Keratinocyte (primary cell): ENCODE results near the gene ARL15. TPM values are rescaled to one million over a fixed set of nuclear protein-coding genes. Genes with fewer than 3 reads are reported as not detected.

Experiments used
- DNase-seq: peaks from one replicate; pipeline ENCODE4 v3.0.0-alpha.2; 2011; ENCODE audit warnings: low read depth, missing footprints, low spot score
- FAIRE-seq: peaks from 2 replicates; lab custom pipeline; 2011; peaks lifted over from hg19 to GRCh38; lab: Jason Lieb, UNC
- H2AFZ ChIP-seq: 2 replicates; pipeline ENCODE4 v1.6.0; 2012; ENCODE audit warnings: low read length, control low read depth, inconsistent platforms; ENCODE audit not compliant: control insufficient read depth
- H3K27ac ChIP-seq: 2 replicates; pipeline ENCODE4 v1.5.1; 2011; ENCODE audit warnings: low read length; ENCODE audit not compliant: control insufficient read depth, insufficient read depth
- H3K27me3 ChIP-seq: 3 replicates; pipeline ENCODE4 v1.6.0; 2011; ENCODE audit warnings: low read length; ENCODE audit not compliant: control insufficient read depth, insufficient read depth; ENCODE audit errors: extremely low read depth
- H3K36me3 ChIP-seq, 2 experiments: 2 replicates in 1 of 2; 3 replicates in 1 of 2; pipeline ENCODE4 v1.5.1; 2011; ENCODE audit warnings: low read length in 2 of 2, mild to moderate bottlenecking in 1 of 2; ENCODE audit not compliant: control insufficient read depth in 2 of 2, insufficient read depth in 2 of 2; ENCODE audit errors: extremely low read depth in 1 of 2
- H3K4me1 ChIP-seq: 3 replicates; pipeline ENCODE4 v1.5.1; 2011; ENCODE audit warnings: low read length; ENCODE audit not compliant: control insufficient read depth, insufficient read depth; ENCODE audit errors: extremely low read depth
- H3K4me2 ChIP-seq: 3 replicates; pipeline ENCODE4 v1.6.0; 2011; ENCODE audit warnings: low read depth, low read length; ENCODE audit not compliant: control insufficient read depth, insufficient read depth; ENCODE audit errors: extremely low read depth
- H3K4me3 ChIP-seq, 3 experiments: fragments of 200-600 bp in 1 of 3; sonication (generic) in 1 of 3; 2 replicates in 2 of 3; 3 replicates in 1 of 3; pipeline ENCODE4 v1.5.1; 2011 to 2016; ENCODE audit warnings: low read length in 3 of 3, mild to moderate bottlenecking in 3 of 3, control low read depth in 2 of 3, inconsistent platforms in 1 of 3, low read depth in 1 of 3, mixed read lengths in 1 of 3, mixed run types in 1 of 3, moderate library complexity in 1 of 3; ENCODE audit not compliant: control insufficient read depth in 2 of 3, insufficient read depth in 2 of 3; ENCODE audit errors: extremely low read depth in 1 of 3
- H3K79me2 ChIP-seq: 2 replicates; pipeline ENCODE4 v1.6.0; 2012; ENCODE audit warnings: low read length; ENCODE audit not compliant: control insufficient read depth, insufficient read depth
- H3K9ac ChIP-seq: 3 replicates; pipeline ENCODE4 v1.6.0; 2011; ENCODE audit warnings: low read length; ENCODE audit not compliant: control insufficient read depth, insufficient read depth; ENCODE audit errors: extremely low read depth
- H3K9me1 ChIP-seq: 3 replicates; pipeline ENCODE4 v1.6.0; 2011; ENCODE audit warnings: low read length; ENCODE audit not compliant: control insufficient read depth, insufficient read depth; ENCODE audit errors: extremely low read depth
- H3K9me3 ChIP-seq: 2 replicates; pipeline ENCODE4 v1.5.1; 2012; ENCODE audit warnings: low read depth, low read length; ENCODE audit not compliant: control insufficient read depth
- H4K20me1 ChIP-seq: 3 replicates; pipeline ENCODE4 v1.6.0; 2011; ENCODE audit warnings: low read length; ENCODE audit not compliant: control insufficient read depth, insufficient read depth; ENCODE audit errors: extremely low read depth
- CTCF ChIP-seq, 3 experiments: IDR thresholded peaks in 1 of 3; conservative IDR thresholded peaks in 1 of 3; optimal IDR thresholded peaks in 1 of 3; 2 replicates in 2 of 3; 3 replicates in 1 of 3; pipeline versions ENCODE3 to v1.5.1; 2011; ENCODE audit warnings: low read length in 3 of 3, mild to moderate bottlenecking in 3 of 3, moderate library complexity in 2 of 3, control low read depth in 1 of 3, inconsistent platforms in 1 of 3; ENCODE audit not compliant: insufficient read depth in 2 of 3; ENCODE audit errors: extremely low read depth in 1 of 3
- EZH2 ChIP-seq: IDR thresholded peaks from one replicate; pipeline ENCODE4 v1.6.1; 2012; ENCODE audit warnings: inconsistent platforms, mild to moderate bottlenecking, low read length, moderate library complexity
- dilution Hi-C: fragments of 300-500 bp; cut with MboI; formaldehyde crosslinking; loops from one replicate; pipeline ENCODE4 v1.7.0; 2020; ENCODE audit warnings: low sequenced_read_pairs; ENCODE audit not compliant: extremely low pct_ligation_motif_present
- polyA plus RNA-seq, 5 experiments: library from polyadenylated mRNA; depleted of rRNA in 3 of 5; stranded (reverse) in 3 of 5; stranded (forward) in 1 of 5; unstranded in 1 of 5; fragments of >200 nt; gene quantifications; 1 replicate in 1 of 5; 2 replicates in 3 of 5; 3 replicates in 1 of 5; pipeline versions ENCODE4 v1.2.1 to v1.2.3, GENCODE V29; 2011 to 2012; ENCODE audit warnings: missing spikeins in 2 of 5, low read depth in 1 of 5, low replicate concordance in 1 of 5

ARL15 gene
- polyA plus RNA-seq, 1 donor (not counting 4 experiments of a cell fraction or from before 2014, with no cell fraction given): 19.7 TPM

- H3K4me2 ChIP-seq: no peak overlapping the region
- no peaks in the 10 kb centered on the region for H3K36me3 ChIP-seq
- no peaks in the 10 kb centered on the region for H4K20me1 ChIP-seq
- H3K4me1 ChIP-seq: no peaks in the 10 kb centered on the region
- H3K79me2 ChIP-seq: no peaks in the 10 kb centered on the region
- TF ChIP-seq EZH2 (no peak), CTCF (optimal IDR thresholded peaks at IDR 0.05 in 1 of 3, IDR thresholded peaks at IDR 0.05 in 1 of 3, conservative IDR thresholded peaks at IDR 0.05 in 1 of 3; ENCODE audit: extremely low read depth in 1 of 3, insufficient read depth in 2 of 3, low read length in 3 of 3) (no peak)
- DNase-seq (no peak), FAIRE-seq (no peak)
- dilution Hi-C loops: no loop called here
- no peaks in the 10 kb centered on the region for H3K27me3 ChIP-seq
- no peak overlapping the region for H2AFZ ChIP-seq
- H3K9ac ChIP-seq: no peak overlapping the region
- H3K9me3 ChIP-seq: no peaks in the 10 kb centered on the region
- H3K9me1 ChIP-seq: no peaks in the 10 kb centered on the region
- H3K27ac ChIP-seq: no peak overlapping the region
- H3K4me3 ChIP-seq: no peak overlapping the region
Measured at GRCh38 chr5:54162184-54162583, 148.2 kb downstream of the ARL15 start.

GRCh38 chr5:54160329-54160728 is 150.0 kb downstream of the ARL15 start:
- H3K79me2 ChIP-seq: no peaks in the 10 kb centered on the region
- H3K36me3 ChIP-seq: no peaks in the 10 kb centered on the region
- no peaks in the 10 kb centered on the region for H4K20me1 ChIP-seq
- no peak for TF ChIP-seq EZH2
- no peak for TF ChIP-seq CTCF (optimal IDR thresholded peaks at IDR 0.05 in 1 of 3, IDR thresholded peaks at IDR 0.05 in 1 of 3, conservative IDR thresholded peaks at IDR 0.05 in 1 of 3; ENCODE audit: extremely low read depth in 1 of 3, insufficient read depth in 2 of 3, low read length in 3 of 3)
- FAIRE-seq (no peak), DNase-seq (no peak)
- H3K27ac ChIP-seq: no peak overlapping the region
- no peak overlapping the region for H3K4me3 ChIP-seq
- H3K27me3 ChIP-seq: no peaks in the 10 kb centered on the region
- dilution Hi-C loops: no loop called here
- no peak overlapping the region for H3K4me2 ChIP-seq
- H3K9ac ChIP-seq: no peak overlapping the region
- H3K9me1 ChIP-seq: no peaks in the 10 kb centered on the region
- H2AFZ ChIP-seq: no peak overlapping the region
- H3K9me3 ChIP-seq: no peaks in the 10 kb centered on the region
- H3K4me1 ChIP-seq: no peaks in the 10 kb centered on the region
